Left cardiac atrium (tissue), 4 donors: ENCODE measurements around the gene UBXN1. TPM values are rescaled to one million over a fixed set of nuclear protein-coding genes. Genes with fewer than 3 reads are reported as not detected.
"Not testable (repeated sequence)": the region's sequence is repeated elsewhere in the genome, so short reads cannot be mapped to it uniquely, and the experiment has no call there.

Source experiments
- ATAC-seq, 2 donors: fragments of 200-7000 bp; cut with Tn5 transposase; one replicate each; pipeline ENCODE4 v1.9.1; 2020; ENCODE audit warnings: mild to moderate bottlenecking in 2 of 2, moderate library complexity in 2 of 2
- DNase-seq: peaks from one replicate; pipeline ENCODE4 v3.0.0-alpha.2; 2020
- intact Hi-C, 2 donors: fragments of 100-400 bp; cut with DNase I; formaldehyde crosslinking; loops; one replicate each; pipeline versions ENCODE4 v1.14.1 to v1.15.1; 2022 to 2023
- total RNA-seq, 2 donors: library from RNA; stranded (reverse); fragmentation: NEBNext Ultra II Directional; extraction: Animal tissue kit (Norgen Biotek cat#: 25700); gene quantifications; one replicate each; pipeline ENCODE4 v1.2.1, GENCODE V29; 2021
- donor health status: DM: no; HTN: yes; CAD: no.
- donor health status: DM: no; HTN: yes; CAD: no; lungs with severe emphysema.
- donor health status: DM: yes; HTN: yes; CAD: no.
- donor health status: Dilated cardiomyopathy.

The UBXN1 gene
- total RNA-seq, 2 donors from 2014 or later: 70.7 to 71.8 TPM

GRCh38 chr11:62677714-62678113 is 1.2 kb downstream of the UBXN1 start:
- ATAC-seq: no peak
- no peak for DNase-seq
- intact Hi-C loops: no loop called here

- ATAC-seq (no peak), DNase-seq (no peak)
- intact Hi-C loops: no loop called here
These were observed 1.7 kb downstream of the UBXN1 start for GRCh38 chr11:62677156-62677555.

DNA sequence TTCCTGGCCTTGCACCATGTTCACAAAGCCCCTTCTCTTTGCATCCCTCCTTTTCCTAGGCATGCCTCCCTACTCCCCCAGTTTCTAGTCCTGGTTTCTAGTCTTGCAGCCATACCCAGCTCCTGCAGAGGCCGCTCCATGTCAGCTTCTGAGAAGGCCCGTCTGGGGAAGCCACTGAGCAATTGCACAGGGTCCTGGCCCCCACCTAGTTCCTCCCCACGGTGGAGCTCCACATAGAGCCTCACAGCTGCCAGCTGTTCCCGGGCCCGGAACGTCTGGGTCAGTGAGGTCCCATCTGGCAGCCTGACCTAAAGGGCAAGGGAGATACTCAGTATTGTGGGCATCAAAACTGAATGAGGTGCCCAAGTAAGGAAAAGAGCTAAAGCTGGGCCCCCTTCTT is 2.2 kb downstream of the UBXN1 start:
- intact Hi-C loops: no loop called here
- DNase-seq (no peak), ATAC-seq (no peak)

DNA sequence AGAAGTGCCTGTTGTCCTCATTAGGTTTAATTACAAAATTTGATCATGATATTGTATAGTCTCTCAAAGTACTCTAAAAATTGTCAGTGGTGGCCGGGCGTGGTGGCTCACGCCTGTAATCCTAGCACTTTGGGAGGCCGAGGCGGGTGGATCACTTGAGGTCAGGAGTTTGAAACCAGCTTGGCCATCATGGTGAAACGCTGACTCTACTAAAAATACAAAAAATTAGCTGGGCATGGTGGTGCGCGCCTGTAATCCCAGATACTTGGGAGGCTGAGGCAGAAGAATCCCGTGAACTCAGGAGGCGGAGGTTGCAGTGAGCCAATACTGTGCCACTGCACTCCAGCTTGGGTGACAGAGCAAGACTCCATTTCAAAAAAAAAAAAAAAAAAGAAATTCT is 3.5 kb downstream of the UBXN1 start:
- intact Hi-C loops, DNase-seq, ATAC-seq: not testable (repeated sequence)

- no peak for DNase-seq
- ATAC-seq: no peak
- intact Hi-C loops: no loop called here
These were observed 5.7 kb downstream of the UBXN1 start for GRCh38 chr11:62673196-62673525.

GRCh38 chr11:62671608-62672389 is 7.1 kb downstream of the UBXN1 start, which contains the start of the genes LBHD1 and UQCC3:
Gene LBHD1 (minus strand): TSS chr11:62672267. CDS start chr11:62670031, 2,236 bp downstream.
Gene UQCC3 (plus strand): TSS chr11:62671673. CDS start chr11:62671746, 73 bp downstream.
- intact Hi-C loops: no loop called here

DNA sequence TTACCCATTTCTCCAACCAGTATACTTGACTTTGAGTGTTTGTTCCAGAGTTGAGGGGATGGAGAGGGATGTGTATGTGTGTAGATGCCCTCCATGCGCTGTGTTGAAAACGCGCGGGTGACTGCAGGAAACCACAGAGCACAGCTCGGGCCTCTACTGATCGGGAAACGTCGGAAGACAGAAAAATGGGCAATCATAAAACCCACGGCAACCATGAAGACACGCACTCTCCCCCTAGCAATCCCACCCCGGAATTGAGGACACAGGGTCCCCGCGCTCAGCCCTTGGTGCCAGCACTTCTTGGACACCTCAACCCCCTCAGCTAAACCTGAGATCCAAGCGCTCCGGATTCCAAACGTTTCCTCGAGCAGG is 7.7 kb downstream of the UBXN1 start:
- ATAC-seq (peak; percentile 32 to 41), DNase-seq (no peak)
- intact Hi-C loops: no loop called here

More at GRCh38 chr11:62671608-62672389, 7.1 kb downstream of the UBXN1 start, which contains the start of the genes LBHD1 and UQCC3:
- peak; percentile 87 to 88 for ATAC-seq
- DNase-seq: peak; percentile 79

DNA sequence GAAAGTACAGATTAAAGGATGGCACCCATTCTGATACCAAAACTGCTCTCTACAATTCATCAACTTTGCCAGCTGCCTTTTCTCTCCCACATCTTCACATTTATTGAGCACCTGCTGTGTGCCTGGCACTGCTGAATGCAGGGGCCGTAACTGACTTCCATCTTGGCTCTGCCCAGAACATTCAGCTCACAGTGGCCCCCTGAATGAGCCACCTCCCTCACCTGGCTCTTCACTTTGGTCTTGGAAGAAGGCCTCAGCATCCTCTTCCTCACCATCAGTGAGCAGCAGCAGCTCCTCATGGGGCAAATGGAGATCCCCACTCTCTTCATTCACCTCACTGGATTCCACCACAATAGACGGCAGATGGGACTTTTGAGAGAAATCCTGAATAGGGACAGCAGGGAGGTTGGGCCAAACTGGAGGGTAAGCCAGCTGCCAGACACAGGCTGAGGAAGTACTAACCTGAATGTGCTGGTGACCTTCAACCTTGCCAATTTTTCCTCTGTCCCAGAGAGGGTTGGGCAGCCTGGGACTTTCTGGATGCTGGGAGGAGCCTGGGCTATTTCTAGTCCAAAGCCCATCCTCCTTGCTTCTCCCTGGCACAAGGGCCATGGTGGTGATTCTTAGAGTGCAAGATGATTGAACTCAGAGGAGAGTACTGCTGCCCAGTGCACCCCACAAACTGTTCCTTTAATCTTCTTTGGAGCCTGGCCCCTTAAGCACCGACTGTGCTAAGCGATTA is 9.3 kb downstream of the UBXN1 start:
- DNase-seq (no peak), ATAC-seq (no peak)
- intact Hi-C loops: no loop called here

- intact Hi-C loops: no loop called here
- DNase-seq (no peak), ATAC-seq (no peak)
These were observed 11.4 kb downstream of the UBXN1 start for GRCh38 chr11:62667460-62667859.

- intact Hi-C loops: no loop called here
- no peak for ATAC-seq
- no peak for DNase-seq
These were observed 12.5 kb downstream of the UBXN1 start for GRCh38 chr11:62666259-62666926.

GRCh38 chr11:62665599-62666258 is 13.1 kb downstream of the UBXN1 start:
- DNase-seq (peak; percentile 57), ATAC-seq (peak; percentile 51 to 52)
- intact Hi-C loops: no loop called here

DNA sequence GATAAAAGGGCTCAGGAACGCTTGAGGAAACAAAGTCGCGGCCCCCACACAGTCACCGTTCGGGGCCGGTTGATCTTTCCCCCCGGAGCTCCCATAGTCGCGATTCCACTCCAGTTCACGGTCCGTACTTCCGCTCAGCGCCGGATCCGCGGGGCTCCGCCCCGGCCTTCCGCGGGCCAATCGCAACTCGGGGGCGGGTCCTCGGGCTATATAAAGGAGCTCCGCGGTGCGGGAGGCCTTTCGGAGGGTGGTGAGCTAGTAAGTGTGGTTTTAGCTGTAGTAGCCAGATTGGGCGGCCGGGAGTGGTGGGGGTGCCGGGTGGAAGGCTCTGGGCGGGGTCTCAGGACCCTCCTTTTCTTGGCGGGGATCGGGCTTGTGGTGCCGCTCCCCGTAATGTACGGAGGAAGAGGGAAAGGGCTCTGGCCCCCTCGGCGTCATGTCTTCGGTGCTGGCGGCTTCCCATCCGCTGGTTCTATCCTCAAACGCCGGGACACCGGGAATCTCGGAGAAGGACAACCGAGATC is 13.7 kb downstream of the UBXN1 start, which contains the start of the genes C11orf98 and CSKMT:
Gene C11orf98, minus strand, starts transcription at position 136 of the 524 bp plus-strand sequence. Its CDS starts 41 bp downstream, at position 95.
Gene CSKMT, plus strand, starts transcription at position 238 of the 524 bp plus-strand sequence. CDS start 568 bp downstream, outside the sequence.
- ATAC-seq: peak; percentile 97 to 98
- intact Hi-C loops: no loop called here

GRCh38 chr11:62664405-62665074 is 14.3 kb downstream of the UBXN1 start:
- ATAC-seq: peak; percentile 41 to 54
- intact Hi-C loops: no loop called here
- DNase-seq: no peak

More for the DNA sequence above, 13.7 kb downstream of the UBXN1 start, which contains the start of the genes C11orf98 and CSKMT:
- peak; percentile 95 for DNase-seq

DNA sequence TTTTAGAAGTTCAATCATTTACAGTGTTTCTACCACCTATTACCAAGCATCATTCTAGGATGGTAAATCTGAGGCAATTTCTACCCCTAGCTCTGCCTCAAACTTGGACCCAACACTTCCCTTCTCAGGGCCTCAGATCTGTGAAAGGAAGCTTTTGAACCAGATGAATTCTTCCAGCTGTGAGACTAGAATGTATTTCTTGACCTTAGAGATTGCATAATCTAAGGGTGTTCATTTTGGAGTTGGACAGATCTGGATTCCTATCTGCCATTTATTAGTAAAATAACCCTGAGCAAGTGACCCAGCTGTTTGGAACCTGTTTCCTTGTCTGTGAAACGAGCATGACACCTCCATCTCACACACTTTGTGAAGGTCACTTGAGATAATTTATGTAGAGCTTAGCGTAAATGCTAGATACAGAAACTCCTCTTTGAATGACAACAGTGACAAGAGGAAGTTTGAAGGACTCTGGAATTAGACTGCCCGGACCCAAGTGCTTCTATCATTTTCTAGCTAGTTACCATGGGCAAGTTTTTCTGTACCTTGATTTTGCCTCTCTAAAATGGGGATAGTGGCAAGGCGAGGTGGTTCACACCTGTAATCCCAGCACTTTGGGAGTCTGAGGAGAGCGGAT is 22.0 kb downstream of the UBXN1 start:
- DNase-seq (no peak), ATAC-seq (no peak)
- intact Hi-C loops: no loop called here

DNA sequence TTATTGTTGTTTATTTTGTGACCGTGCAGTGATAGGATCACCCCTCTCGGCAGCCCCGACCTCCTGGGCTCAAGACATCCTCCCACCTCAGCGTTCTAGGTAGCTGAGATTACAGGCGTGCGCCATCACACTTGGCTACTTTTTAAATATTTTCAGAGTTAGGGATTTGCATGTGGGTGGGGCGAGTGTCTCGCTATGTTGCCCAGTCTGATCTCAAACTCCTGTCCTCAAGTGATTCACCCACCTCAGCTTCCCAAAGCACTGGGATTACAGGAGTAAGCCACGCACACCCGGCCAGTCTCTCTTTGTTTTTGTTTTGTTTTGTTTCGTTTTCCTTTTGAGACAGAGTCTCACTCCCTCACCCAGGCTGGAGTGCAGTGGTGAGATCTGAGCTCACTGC is 24.6 kb downstream of the UBXN1 start:
- ATAC-seq (no peak), DNase-seq (no peak)
- intact Hi-C loops: no loop called here

- no peak for ATAC-seq
- intact Hi-C loops: no loop called here
- DNase-seq: no peak
These were observed 26.5 kb downstream of the UBXN1 start for GRCh38 chr11:62652161-62653006.

- ATAC-seq, DNase-seq, intact Hi-C loops: not testable (repeated sequence)
These were observed 28.6 kb downstream of the UBXN1 start for GRCh38 chr11:62650283-62650682.
